HL-60/S4 treated with retinoic acid at 250 ng/mL for 4 days and 3 days (cell line): Measurements from ENCODE around the gene NIPBL.
"Not testable (repeated sequence)": the region's sequence is repeated elsewhere in the genome, so short reads cannot be mapped to it uniquely, and the experiment has no call there.

Experiments used
- in situ Hi-C: fragments of 300-500 bp; cut with MboI; formaldehyde crosslinking; loops from 2 replicates; pipeline ENCODE4 v1.7.0; 2022; ENCODE audit warnings: low sequenced_read_pairs

Gene NIPBL

GRCh38 chr5:36900283-36900682 lies 23.7 kb downstream of the NIPBL start:
- in situ Hi-C loops: no loop called here

- in situ Hi-C loops: not testable (repeated sequence)
Measured at GRCh38 chr5:36901077-36901476, 24.5 kb downstream of the NIPBL start.

- in situ Hi-C loops: no loop called here
Measured at GRCh38 chr5:36901856-36902255, 25.3 kb downstream of the NIPBL start.

- in situ Hi-C loops: no loop called here
Measured at GRCh38 chr5:36902353-36902752, 25.8 kb downstream of the NIPBL start.

- in situ Hi-C loops: no loop called here
Measured at GRCh38 chr5:36904677-36905076, 28.1 kb downstream of the NIPBL start.

- in situ Hi-C loops: no loop called here
Measured at GRCh38 chr5:36908544-36909260, 32.1 kb downstream of the NIPBL start.

- in situ Hi-C loops: no loop called here
Measured at GRCh38 chr5:36915653-36916052, 39.1 kb downstream of the NIPBL start.

- in situ Hi-C loops: not testable (repeated sequence)
Measured at GRCh38 chr5:36916614-36917013, 40.0 kb downstream of the NIPBL start.

- in situ Hi-C loops: not testable (repeated sequence)
Measured at GRCh38 chr5:36917358-36917757, 40.8 kb downstream of the NIPBL start.

GRCh38 chr5:36919238-36919637 lies 42.7 kb downstream of the NIPBL start:
- in situ Hi-C loops: no loop called here

GRCh38 chr5:36919650-36920049 lies 43.1 kb downstream of the NIPBL start:
- in situ Hi-C loops: no loop called here

- in situ Hi-C loops: no loop called here
Measured at GRCh38 chr5:36928947-36929346, 52.4 kb downstream of the NIPBL start.

GRCh38 chr5:36929438-36929837 lies 52.9 kb downstream of the NIPBL start:
- in situ Hi-C loops: no loop called here

- in situ Hi-C loops: no loop called here
Measured at GRCh38 chr5:36932056-36932455, 55.5 kb downstream of the NIPBL start.

GRCh38 chr5:36932699-36933098 lies 56.1 kb downstream of the NIPBL start:
- in situ Hi-C loops: no loop called here

GRCh38 chr5:36934740-36935356 lies 58.3 kb downstream of the NIPBL start:
- in situ Hi-C loops: no loop called here

- in situ Hi-C loops: no loop called here
Measured at GRCh38 chr5:36935805-36936204, 59.2 kb downstream of the NIPBL start.

GRCh38 chr5:36936309-36936708 lies 59.7 kb downstream of the NIPBL start:
- in situ Hi-C loops: no loop called here

GRCh38 chr5:36938129-36938528 lies 61.6 kb downstream of the NIPBL start:
- in situ Hi-C loops: no loop called here

GRCh38 chr5:36939969-36940858 lies 63.6 kb downstream of the NIPBL start:
- in situ Hi-C loops: no loop called here

- in situ Hi-C loops: no loop called here
Measured at GRCh38 chr5:36943584-36943983, 67.0 kb downstream of the NIPBL start.

GRCh38 chr5:36944024-36944423 lies 67.5 kb downstream of the NIPBL start:
- in situ Hi-C loops: no loop called here
